ENCODE data around the gene DLG2. TPM values are rescaled to one million over a fixed set of nuclear protein-coding genes. Genes with fewer than 3 reads are reported as not detected.

DLG2 gene
- total RNA-seq, 1 experiment from 2014 or later = 0.86 TPM

- no peak for DNase-seq (ENCODE audit: low spot score)
Measured at GRCh38 chr11:83691451-83691950, 1935.6 kb downstream of the DLG2 start.

- DNase-seq (ENCODE audit: low spot score) = no peak
Measured at GRCh38 chr11:83689144-83689780, 1937.9 kb downstream of the DLG2 start.

GRCh38 chr11:83687787-83688186, 1939.4 kb downstream of the DLG2 start:
- no peak for DNase-seq (ENCODE audit: low spot score)

- no peak for DNase-seq (ENCODE audit: low spot score)
Measured at GRCh38 chr11:83685730-83686129, 1941.4 kb downstream of the DLG2 start.

GRCh38 chr11:83684071-83684470, 1943.1 kb downstream of the DLG2 start:
- DNase-seq (ENCODE audit: low spot score) = no peak

GRCh38 chr11:83682611-83682973, 1944.6 kb downstream of the DLG2 start:
- DNase-seq (ENCODE audit: low spot score) = no peak

GRCh38 chr11:83681906-83682610, 1945.1 kb downstream of the DLG2 start:
- DNase-seq (ENCODE audit: low spot score) = no peak

- DNase-seq (ENCODE audit: low spot score) = no peak
Measured at GRCh38 chr11:83681031-83681781, 1945.9 kb downstream of the DLG2 start.

GRCh38 chr11:83680321-83680720, 1946.8 kb downstream of the DLG2 start:
- DNase-seq (ENCODE audit: low spot score) = no peak

- DNase-seq (ENCODE audit: low spot score) = no peak
Measured at GRCh38 chr11:83678831-83679584, 1948.1 kb downstream of the DLG2 start.

- no peak for DNase-seq (ENCODE audit: low spot score)
Measured at GRCh38 chr11:83677730-83678129, 1949.4 kb downstream of the DLG2 start.

GRCh38 chr11:83676056-83676601, 1951.0 kb downstream of the DLG2 start:
- DNase-seq (ENCODE audit: low spot score) = no peak

GRCh38 chr11:83674102-83674896, 1952.8 kb downstream of the DLG2 start:
- DNase-seq (ENCODE audit: low spot score) = no peak

GRCh38 chr11:83671289-83671688, 1955.9 kb downstream of the DLG2 start:
- DNase-seq (ENCODE audit: low spot score) = peak; percentile 19

- no peak for DNase-seq (ENCODE audit: low spot score)
Measured at GRCh38 chr11:83666149-83666548, 1961.0 kb downstream of the DLG2 start.

- no peak for DNase-seq (ENCODE audit: low spot score)
Measured at GRCh38 chr11:83663988-83664387, 1963.2 kb downstream of the DLG2 start.

GRCh38 chr11:83663446-83663845, 1963.7 kb downstream of the DLG2 start:
- no peak for DNase-seq (ENCODE audit: low spot score)

GRCh38 chr11:83662494-83662893, 1964.7 kb downstream of the DLG2 start:
- DNase-seq (ENCODE audit: low spot score) = no peak

GRCh38 chr11:83661491-83662350, 1965.4 kb downstream of the DLG2 start:
- DNase-seq (ENCODE audit: low spot score) = no peak

GRCh38 chr11:83659466-83659865, 1967.7 kb downstream of the DLG2 start:
- DNase-seq (ENCODE audit: low spot score) = no peak
